GM19324 (cell line): ENCODE measurements around the gene SYNGR3.
"Not testable (repeated sequence)": the region's sequence is repeated elsewhere in the genome, so short reads cannot be mapped to it uniquely, and the experiment has no call there.

Source experiments
- ATAC-seq: cut with Tn5 transposase; IDR thresholded peaks from one replicate; pipeline ENCODE4 v1.9.1; 2021; ENCODE audit warnings: mild to moderate bottlenecking, moderate library complexity; ENCODE audit not compliant: unreplicated experiment, low FRiP score

SYNGR3 gene

DNA sequence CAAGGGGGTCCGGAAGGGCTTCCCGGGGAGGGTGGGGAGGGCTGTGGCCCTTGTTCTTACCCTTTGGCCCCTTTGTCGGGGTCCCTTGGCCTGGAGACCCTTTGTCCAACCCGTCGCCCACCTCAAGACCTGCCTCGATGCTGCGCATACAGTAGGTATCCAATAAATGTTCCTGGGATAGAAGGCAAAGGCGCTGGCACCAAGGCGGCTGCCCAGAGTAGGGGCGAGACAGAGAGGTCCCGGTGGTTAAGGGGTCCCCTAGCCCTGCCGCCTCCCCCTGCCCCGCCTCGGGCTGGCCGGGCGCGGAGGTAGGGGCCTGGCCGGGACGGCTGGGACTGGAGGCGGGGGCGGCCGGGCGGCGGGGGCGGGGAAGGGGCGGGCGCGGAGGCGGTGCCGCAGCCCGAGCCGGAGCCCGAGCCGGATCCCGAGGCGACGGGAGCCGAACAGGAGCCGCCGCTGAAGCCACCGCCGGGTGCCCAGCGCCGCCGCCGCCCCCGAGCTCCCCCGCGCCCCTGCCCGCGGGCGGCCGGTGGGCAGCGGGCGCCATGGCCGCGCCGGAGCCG, 36.8 kb downstream of the SYNGR3 start, which contains the start of gene NHERF2:
Gene NHERF2 (plus strand): TSS at position 442 of the 563 bp plus-strand sequence. CDS start 104 bp downstream, at position 546.
- ATAC-seq = no peak

DNA sequence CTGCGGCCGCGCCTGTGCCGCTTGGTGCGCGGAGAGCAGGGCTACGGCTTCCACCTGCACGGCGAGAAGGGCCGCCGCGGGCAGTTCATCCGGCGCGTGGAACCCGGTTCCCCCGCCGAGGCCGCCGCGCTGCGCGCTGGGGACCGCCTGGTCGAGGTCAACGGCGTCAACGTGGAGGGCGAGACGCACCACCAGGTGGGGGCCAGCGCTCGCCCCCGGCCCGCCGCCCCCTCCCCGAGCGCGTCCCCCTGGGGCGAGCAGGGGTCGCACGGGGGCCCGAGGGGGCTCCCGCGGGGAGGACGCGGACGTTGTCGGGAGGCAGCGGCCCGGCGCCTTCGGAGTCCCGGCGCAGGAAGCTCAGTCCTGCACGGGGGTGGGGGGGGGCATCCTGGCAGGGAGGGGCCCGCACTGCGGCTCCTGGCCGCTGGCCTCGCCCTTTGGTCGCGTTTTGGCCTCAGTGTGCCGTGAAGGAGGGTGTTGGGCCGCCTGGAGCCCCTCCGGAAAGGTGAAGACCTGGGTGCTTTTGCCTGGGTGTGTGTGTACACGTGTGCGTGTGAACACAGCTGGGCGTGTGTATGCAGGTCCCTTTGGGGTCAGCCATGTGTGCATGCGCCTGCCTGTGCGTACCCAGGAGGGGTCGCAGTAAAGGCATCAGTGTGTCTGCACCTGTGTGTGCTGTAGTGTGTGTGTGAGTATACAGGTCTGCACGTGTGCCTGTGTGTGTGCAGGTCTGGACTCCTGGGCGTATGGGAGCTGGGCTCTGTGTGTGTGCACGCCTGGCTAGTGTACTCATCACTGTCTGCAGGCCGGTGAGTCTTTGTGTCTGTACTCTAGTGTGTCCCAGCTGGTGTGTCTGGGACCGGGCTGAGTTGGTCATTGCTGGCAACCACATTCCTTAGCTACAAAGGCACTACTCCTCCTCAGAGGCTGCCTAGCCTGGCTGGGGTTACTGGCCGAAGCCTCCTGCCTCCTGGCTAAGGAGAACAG, 37.5 kb downstream of the SYNGR3 start:
- ATAC-seq = no peak

DNA sequence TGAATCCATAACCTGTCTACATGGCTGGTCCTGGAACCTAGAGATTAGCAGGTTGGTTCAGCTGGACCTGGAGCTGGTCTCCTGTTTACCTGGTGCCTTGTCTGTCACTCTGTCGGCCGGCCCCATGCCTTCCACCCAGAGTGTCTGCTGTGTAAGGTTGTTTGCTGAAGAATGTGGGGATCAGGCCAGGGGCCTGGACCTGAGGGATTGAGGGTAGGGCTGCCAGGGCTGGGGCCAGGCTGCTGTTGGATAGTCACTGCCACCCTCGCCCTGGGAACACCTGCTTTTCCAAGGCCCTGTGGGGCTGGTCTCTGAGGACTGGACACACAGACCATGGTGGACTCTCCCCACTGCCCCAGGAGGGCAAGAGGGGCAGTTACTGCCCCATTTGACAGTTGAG, 38.4 kb downstream of the SYNGR3 start:
- no peak for ATAC-seq

DNA sequence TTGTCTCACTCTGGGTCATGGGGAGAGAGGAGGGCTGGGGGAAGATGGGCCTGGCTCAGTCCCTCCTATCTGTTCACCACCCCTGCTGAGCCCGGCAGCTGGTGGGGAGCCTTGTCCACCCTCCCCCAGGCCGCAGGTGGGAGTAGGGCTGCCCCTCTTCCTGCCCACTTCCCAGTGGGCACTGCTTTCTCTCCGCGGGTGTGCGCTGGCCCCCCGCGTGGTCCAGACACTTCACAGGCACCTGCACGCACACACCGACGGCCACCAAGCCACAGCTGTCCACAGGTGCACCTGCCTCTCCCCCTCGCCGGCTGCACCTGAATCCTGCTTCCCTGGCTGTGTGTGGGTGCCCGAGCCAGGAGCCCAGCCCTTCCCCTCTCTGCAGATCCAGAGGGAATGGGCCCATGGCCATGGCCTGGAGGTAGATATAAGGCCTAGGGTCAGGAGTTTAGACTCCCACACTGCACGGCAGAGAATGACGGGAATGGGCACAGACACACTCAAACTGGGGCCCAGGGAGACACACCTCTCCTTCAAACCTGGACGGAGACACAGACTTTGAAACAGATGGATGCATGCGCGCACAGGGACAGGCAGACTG, 39.0 kb downstream of the SYNGR3 start:
- no peak for ATAC-seq

DNA sequence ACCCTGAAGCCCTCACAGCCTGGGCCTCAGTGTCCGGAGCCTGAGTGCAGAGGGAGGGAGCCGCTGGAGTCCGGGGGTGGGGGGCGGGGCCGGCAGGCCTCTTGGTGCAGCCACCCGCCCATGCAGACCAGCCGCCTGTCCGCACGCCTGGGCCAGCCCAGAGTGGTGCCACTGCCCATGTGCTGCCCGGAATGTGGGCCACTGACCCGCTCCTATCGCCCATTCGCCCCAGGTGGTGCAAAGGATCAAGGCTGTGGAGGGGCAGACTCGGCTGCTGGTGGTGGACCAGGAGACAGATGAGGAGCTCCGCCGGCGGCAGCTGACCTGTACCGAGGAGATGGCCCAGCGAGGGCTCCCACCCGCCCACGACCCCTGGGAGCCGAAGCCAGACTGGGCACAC, 39.6 kb downstream of the SYNGR3 start:
- ATAC-seq = no peak

DNA sequence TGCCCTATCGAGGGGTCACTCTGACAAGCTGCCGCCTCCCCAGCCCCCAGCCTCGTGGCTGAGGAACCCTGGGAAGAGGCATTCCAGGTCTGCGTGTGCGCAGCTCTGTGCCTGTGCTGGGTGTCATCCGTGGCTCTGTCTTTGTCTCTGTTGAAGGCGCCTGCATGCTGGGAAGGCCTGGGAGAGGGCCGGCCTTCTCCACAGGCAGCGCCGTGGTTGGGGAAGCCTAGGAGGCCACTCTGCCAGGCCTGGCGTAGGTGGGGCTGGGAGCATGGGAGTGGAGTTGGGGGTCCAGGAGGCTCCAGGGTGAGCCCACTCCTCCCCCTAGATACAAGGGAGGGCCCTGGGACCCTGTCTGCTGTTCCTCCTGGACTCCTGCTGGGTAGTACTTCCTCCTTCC, 40.3 kb downstream of the SYNGR3 start:
- ATAC-seq = no peak

DNA sequence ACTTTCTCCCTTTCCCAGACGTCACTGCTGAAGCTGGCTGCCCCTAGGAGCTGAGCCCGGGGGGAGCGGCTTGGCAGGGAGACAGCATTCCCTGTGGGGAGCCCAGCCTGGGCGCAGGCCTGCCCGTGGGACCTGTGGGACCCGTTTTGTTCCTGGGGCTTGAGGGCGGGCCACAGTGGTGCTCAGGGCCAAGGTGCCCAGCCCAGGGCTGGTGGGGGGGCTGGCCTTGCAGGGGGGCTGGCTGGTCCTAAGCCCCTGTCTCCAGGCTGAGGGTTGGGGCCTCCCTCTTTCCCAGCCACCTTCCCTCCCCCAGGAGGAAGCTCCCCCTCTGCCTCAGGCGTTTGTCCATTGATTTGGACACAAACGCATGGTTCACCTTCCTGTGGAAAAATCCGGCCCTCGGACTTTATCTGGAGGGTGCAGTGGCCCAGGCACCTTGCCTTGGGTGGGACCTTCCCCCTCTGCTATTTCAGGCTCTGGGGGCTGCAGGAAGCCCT, 41.4 kb downstream of the SYNGR3 start:
- no peak for ATAC-seq

DNA sequence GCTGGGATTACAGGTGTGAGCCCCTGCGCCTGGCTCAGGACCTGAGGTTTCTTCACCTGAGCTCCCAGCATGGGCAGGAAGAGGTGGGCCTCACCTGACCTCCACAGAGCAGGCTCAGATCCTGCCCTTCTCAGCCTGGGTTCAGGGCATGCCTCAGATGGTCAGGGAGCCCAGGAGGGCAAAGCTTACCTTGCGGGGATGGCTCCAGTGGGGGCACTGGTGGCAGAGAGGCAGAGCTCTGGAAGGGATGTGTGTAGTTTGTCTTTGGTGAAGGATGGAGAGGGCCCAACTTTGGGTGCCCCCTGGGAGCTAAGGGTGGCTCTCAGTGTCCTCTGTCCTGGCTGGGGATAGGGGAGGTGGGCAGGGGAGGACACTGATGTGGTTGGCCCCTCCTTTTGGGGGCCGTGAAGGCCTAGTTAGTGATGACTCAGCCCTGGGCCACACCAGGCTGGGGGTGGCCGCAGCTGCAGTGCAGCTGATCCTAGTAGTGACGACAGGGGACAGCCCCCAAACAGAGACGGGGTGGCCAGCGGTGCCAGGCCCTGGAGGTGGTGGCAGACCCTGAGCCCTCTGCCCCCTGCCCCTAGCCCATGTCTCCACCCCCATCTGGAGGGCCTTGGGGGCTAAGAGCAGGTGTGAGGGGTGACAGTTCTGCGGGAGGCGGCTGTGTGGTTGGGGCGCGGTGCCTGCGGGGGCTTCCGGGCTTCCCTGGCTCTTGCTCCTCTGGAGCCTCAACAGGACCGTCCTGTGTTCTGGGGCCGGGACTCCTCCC, 42.7 kb downstream of the SYNGR3 start:
- ATAC-seq = no peak

DNA sequence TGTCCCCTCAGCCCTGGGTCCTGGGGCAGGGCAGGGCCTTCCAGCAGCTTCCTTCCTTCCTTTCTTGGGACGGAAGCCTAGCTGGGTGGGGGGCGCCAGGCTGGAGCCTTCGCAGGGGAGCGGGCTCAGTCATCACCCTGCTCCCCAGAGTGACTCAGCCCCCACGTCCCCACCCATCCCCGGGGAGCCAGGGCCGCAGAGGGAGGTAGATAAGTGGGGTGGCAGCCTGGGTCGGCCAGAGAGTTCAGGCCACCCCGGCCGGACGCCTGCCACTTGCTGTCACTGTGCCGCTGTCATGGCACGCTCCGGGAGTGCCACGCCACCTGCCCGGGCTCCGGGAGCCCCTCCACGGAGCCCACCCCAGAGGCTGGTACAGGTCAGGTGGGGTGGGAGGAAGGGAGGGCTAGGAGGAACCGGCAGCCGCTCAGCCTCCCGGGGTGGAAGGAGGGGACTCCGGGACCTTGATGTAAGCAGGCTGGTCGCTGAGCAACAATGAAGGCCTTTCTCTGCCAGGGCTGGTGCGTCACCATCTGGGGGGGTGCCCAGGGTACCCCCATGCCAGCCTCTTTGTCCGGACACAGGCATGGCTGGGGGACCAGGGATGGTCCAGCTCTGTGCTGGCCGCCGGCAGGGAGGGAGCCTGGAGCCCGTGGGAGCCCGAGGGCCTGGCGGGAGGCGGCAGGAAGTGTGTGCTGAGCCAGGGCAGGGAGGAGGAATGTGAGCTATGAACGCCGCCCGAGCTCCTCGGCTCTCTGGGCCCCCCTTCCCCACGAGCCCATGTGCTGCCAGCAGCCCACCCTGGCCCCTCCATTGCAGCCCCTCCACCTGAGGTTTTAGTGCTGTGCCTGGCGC, 43.5 kb downstream of the SYNGR3 start:
- no peak for ATAC-seq

DNA sequence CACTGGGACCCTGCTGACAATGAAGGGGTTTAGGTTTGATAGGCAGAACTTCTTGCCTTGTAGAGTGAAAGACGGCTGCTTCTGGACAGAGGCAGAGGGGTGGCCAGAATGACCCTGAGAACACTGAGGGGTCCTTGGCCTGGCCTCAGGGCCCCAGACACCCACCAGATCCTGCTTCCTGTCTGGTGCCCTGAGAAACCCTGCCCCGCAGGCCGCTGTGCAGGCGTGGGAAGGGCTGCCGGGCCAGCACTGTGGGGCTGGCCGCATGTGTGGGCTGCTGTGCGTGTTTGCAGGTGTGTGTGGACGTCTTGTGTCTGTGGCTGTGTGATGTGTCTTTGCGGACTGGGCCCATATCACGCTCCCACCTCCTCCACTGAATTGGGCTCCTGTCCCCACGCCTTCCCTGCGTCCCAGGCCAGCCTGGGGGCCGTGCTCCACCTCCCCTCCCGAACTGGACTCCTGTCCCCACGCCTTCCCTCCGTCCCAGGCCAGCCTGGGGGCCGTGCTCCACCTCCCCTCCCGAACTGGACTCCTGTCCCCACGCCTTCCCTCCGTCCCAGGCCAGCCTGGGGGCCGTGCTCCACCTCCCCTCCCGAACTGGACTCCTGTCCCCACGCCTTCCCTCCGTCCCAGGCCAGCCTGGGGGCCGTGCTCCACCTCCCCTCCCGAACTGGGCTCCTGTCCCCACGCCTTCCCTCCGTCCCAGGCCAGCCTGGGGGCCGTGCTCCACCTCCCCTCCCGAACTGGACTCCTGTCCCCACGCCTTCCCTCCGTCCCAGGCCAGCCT, 44.3 kb downstream of the SYNGR3 start:
- ATAC-seq = not testable (repeated sequence)

DNA sequence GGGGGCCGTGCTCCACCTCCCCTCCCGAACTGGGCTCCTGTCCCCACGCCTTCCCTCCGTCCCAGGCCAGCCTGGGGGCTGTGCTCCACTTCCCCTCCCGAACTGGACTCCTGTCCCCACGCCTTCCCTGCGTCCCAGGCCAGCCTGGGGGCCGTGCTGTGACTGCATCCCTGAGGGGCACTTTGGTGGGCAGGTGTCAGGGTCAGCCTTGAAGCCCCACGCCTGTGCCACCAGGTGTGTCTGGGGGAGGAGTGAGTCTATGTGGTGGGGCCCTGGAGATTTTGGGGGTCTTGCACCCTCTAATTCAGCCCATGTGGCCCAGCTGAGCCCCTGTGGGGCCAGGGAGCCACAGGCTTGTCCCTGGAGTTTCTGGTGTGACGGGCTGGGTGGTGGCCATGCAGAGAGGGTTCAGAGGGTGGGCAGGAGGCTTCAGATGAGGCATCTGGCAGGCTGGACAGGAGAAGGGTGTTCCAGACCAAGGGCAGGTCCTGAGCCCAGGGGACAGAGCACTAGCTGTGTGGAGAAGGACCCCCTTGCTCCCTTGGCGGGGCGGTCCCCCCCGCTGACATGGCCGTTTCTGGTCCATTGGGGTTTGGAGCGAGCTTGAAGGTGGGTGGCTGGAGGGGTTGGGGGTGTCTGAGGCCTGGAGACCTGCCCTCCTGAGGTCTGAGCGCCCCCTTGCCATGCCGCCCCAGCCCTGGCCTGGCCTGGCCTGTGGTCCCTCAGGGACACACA, 45.1 kb downstream of the SYNGR3 start:
- no peak for ATAC-seq

DNA sequence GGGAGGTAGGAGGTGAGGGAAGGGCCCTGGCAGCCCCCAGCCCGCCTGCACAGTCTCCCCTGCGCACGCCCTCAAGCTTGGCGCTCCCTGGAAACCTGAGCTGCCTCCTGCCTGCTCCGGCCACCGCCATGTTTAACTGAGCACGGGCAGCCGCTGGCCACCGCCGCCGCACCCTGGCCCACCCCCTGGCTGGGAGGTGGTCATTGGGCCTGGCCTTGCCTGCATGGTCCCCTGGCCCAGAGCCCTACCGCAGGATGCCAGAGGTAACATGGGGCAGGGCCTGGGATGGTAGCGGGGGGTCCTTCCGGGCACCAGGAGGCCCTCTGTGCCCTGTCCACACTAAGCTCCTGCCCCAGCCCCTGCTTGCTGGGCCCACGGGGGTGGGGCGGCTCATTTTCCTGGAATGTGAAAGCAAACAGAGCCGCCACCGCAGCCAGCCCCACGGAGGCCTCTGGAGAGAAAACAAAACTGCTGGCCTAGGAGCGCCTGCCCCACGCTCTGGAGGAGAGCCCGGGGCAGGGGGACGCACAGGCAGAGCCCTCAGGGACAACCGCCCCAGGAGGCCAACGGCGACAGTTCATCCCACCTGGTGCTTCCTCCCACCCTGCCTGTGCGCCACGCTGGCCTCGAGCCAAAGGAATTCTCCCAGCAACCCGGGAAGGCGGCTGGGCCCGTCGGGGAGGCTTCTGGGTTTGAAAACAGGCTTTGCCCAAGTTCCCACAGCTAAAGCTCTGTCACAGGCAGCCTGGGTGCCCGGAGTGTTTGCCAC, 45.8 kb downstream of the SYNGR3 start:
- no peak for ATAC-seq

DNA sequence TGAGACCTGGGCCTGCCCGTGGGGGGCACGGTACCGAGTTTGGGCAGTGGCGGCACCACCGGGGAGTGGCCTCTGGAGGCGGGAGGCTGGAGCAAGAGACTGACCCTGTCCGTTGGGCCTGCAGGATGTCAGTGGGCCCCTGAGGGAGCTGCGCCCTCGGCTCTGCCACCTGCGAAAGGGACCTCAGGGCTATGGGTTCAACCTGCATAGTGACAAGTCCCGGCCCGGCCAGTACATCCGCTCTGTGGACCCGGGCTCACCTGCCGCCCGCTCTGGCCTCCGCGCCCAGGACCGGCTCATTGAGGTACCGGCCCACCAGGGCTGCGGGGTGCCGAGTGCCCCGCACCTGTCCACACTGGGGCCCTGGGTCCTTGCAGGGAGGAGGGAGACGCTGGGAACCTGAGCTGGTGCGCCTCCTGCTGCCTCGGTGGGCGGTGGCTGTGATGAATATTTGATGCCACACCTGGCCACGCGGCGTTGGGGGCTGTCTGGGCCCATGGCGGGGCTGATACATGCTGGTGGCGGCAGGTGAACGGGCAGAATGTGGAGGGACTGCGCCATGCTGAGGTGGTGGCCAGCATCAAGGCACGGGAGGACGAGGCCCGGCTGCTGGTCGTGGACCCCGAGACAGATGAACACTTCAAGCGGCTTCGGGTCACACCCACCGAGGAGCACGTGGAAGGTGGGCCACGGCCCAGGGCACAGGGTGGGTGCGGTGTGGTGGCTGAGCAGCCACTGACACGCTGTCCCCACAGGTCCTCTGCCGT, 46.6 kb downstream of the SYNGR3 start:
- no peak for ATAC-seq

DNA sequence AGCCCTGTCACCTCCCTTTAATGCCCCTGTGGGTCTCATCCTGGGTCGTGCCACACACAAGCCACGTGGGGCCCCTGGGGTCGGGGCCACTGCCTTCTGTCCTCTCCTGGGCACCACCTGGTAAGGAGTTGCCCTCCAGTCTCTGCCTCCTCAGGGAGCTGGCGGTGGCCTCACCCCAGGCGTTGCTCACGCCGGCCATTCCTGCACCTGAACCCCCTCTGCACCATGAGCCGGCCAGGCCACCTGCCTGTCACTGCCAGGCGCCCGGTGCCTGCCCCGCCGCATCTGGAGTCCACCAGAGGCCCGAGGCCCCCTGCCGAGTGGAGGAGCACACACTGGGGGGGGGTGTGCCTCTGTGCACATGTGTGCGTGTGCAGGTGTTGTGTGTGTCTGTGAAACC, 47.3 kb downstream of the SYNGR3 start:
- no peak for ATAC-seq

DNA sequence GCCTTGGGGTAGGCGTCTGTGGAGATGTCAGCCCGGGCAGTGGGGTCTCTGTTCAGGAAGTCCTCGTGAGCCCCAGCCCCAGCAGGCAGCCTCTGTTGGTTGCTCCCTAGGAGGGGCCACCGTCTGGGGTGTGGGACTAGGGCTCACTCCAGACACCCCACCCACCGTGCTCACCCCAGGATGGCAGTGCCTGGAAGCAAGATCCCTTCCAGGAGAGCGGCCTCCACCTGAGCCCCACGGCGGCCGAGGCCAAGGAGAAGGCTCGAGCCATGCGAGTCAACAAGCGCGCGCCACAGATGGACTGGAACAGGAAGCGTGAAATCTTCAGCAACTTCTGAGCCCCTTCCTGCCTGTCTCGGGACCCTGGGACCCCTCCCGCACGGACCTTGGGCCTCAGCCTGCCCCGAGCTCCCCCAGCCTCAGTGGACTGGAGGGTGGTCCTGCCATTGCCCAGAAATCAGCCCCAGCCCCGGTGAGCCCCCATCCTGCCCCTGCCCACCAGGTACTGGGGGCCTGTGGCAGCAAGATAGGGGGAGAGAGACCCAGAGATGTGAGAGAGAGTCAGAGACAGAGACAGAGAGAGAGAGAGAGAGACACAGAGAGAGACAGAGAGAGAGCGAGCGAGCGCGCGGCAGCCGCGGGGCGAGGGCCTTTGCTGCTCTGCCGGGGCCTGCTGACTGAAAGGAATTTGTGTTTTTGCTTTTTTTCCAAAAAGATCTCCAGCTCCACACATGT, 48.0 kb downstream of the SYNGR3 start:
- no peak for ATAC-seq
